Muscle layer of duodenum (tissue), 2 donors: Measurements from ENCODE around the gene FAM228A.

Experiments
- H3K27ac ChIP-seq: one replicate; pipeline ENCODE4 v1.7.0; 2013; ENCODE audit warnings: mild to moderate bottlenecking, low read length
- H3K27me3 ChIP-seq: one replicate; pipeline ENCODE4 v1.7.0; 2013; ENCODE audit warnings: low read depth, mild to moderate bottlenecking, control low read depth, low read length
- H3K36me3 ChIP-seq, 2 donors: one replicate each; pipeline ENCODE4 v1.7.0; 2013; ENCODE audit warnings: low read length in 2 of 2, control low read depth in 1 of 2, mild to moderate bottlenecking in 1 of 2; ENCODE audit not compliant: insufficient read depth in 2 of 2, control insufficient read depth in 1 of 2
- H3K4me1 ChIP-seq, 2 donors: one replicate each; pipeline ENCODE4 v1.7.0; 2013; ENCODE audit warnings: low read length in 2 of 2, mild to moderate bottlenecking in 2 of 2, control low read depth in 1 of 2, moderate library complexity in 1 of 2; ENCODE audit not compliant: insufficient read depth in 2 of 2, control insufficient read depth in 1 of 2
- H3K4me3 ChIP-seq, 2 donors: one replicate each; pipeline ENCODE4 v1.7.0; 2013; ENCODE audit warnings: low read length in 2 of 2, low read depth in 1 of 2, mild to moderate bottlenecking in 1 of 2
- H3K9me3 ChIP-seq, 2 donors: one replicate each; pipeline ENCODE4 v1.7.0; 2013; ENCODE audit warnings: low read length in 2 of 2, control low read depth in 1 of 2, mild to moderate bottlenecking in 1 of 2; ENCODE audit not compliant: control insufficient read depth in 1 of 2
- donor health status: healthy.

Gene FAM228A

GRCh38 chr2:24228470-24228869, 53.6 kb downstream of the FAM228A start:
- H3K4me3 ChIP-seq: no peak overlapping the region
- H3K4me1 ChIP-seq: no peaks in the 10 kb centered on the region
- H3K27me3 ChIP-seq: no peaks in the 10 kb centered on the region
- H3K9me3 ChIP-seq: no peaks in the 10 kb centered on the region
- H3K27ac ChIP-seq: no peak overlapping the region
- peaks cover 5 to 12% of the 10 kb centered on the region in 2 donors for H3K36me3 ChIP-seq

GRCh38 chr2:24231461-24231881, 56.6 kb downstream of the FAM228A start:
- Histone ChIP-seq H3K9me3 (no peaks in the 10 kb centered on the region), H3K4me3 (no peak overlapping the region), H3K36me3 (peaks cover 0 to 5% of the 10 kb centered on the region in 2 donors), H3K27ac (no peak overlapping the region), H3K4me1 (no peaks in the 10 kb centered on the region), H3K27me3 (no peaks in the 10 kb centered on the region)

DNA sequence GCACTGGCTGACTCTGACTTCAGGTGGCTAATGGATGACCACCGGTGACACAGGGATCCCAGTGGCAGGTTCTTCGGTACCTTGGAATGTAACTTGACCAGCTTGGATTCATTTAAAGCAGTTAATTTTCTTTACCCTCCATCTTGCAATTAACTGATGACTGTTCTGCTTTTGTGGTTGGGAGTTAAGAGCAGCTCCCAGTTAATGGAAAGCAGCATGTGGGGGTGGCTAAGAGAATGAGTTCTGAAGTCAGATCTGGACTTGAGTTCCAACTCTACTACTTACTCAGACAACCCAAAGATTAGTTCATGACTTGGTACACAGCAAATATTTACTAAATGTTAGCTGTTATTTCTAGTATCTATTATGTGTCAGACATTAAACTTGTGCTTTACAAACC, 58.5 kb downstream of the FAM228A start:
- peaks cover 0 to 5% of the 10 kb centered on the region in 2 donors for H3K36me3 ChIP-seq
- H3K9me3 ChIP-seq: no peaks in the 10 kb centered on the region
- no peak overlapping the region for H3K4me3 ChIP-seq
- H3K27ac ChIP-seq: no peak overlapping the region
- H3K27me3 ChIP-seq: no peaks in the 10 kb centered on the region
- H3K4me1 ChIP-seq: no peaks in the 10 kb centered on the region

- no peaks in the 10 kb centered on the region for H3K9me3 ChIP-seq
- no peaks in the 10 kb centered on the region for H3K4me1 ChIP-seq
- H3K36me3 ChIP-seq: peaks cover 0 to 3% of the 10 kb centered on the region in 2 donors
- no peaks in the 10 kb centered on the region for H3K27me3 ChIP-seq
- no peak overlapping the region for H3K27ac ChIP-seq
- no peak overlapping the region for H3K4me3 ChIP-seq
These were observed 62.5 kb downstream of the FAM228A start for GRCh38 chr2:24237313-24237712.

DNA sequence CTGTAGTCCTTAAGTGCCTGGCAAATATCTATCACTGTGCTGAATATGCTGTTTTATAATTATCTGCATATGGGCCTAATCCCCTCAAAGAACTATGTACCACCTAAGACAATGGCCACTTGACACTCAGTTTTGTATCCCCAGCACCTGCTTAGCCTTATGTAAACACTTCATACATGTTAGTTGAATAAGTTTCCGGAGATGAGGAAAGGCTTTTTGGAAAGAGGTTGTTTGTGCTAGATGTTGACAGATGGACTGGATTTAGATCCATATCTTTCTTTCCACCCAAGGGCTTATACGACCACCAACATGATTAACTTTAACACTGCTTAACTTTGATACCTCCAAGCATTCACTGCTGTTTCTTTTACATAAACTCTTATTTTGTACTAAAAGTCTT, 63.3 kb downstream of the FAM228A start:
- Histone ChIP-seq H3K36me3 (peaks cover 3 to 8% of the 10 kb centered on the region in 2 donors), H3K4me3 (no peak overlapping the region), H3K4me1 (no peaks in the 10 kb centered on the region), H3K9me3 (no peaks in the 10 kb centered on the region), H3K27ac (no peak overlapping the region), H3K27me3 (no peaks in the 10 kb centered on the region)

DNA sequence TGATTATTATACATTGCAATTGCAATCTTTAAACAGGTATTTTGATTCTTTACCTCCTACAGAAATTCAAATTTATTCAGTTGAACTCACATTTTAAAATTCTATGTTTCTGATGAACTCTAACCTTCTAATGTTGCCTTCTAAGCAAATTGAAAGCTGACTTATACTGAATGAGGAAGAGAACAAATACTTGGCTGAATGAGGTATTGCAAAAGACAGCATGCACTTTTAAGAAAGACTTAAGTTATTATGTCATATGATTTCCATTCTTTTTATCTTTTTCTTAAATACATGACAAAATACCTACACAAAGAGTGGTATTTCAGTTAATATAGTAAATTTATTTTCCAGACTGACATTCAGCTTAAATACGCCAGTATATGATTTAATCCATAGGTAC, 64.7 kb downstream of the FAM228A start:
- Histone ChIP-seq H3K36me3 (peaks cover 3 to 14% of the 10 kb centered on the region in 2 donors), H3K27me3 (no peaks in the 10 kb centered on the region), H3K9me3 (no peaks in the 10 kb centered on the region), H3K4me3 (no peak overlapping the region), H3K27ac (no peak overlapping the region), H3K4me1 (no peaks in the 10 kb centered on the region)
